RWPE1 (cell line): ENCODE data around the gene PRKCH.
"Not testable (repeated sequence)": the region's sequence is repeated elsewhere in the genome, so short reads cannot be mapped to it uniquely, and the experiment has no call there.

Experiments
- CTCF ChIA-PET: fragments of 350-600 bp; sonication (Branson Sonifier 250); formaldehyde crosslinking; extraction: SDS; loops from one replicate; lab custom pipeline; 2021; lab: Yijun Ruan, JAX
- POLR2A ChIA-PET: fragments of 400-600 bp; formaldehyde crosslinking; extraction: SDS; loops from one replicate; lab custom pipeline; 2020; ENCODE audit warnings: antibody characterized with exemption; ENCODE audit not compliant: low non-redundant PET; lab: Yijun Ruan, JAX
- DNase-seq: peaks from one replicate; pipeline ENCODE4 v3.0.0; 2012; ENCODE audit warnings: low spot score
- H3K27ac ChIP-seq: fragments of 450-650 bp; 2 replicates; pipeline ENCODE4 v1.5.1; 2017
- TF ChIP-seq, protein P1 (sequence below): fragments of 450-650 bp; conservative IDR thresholded peaks from 2 replicates; pipeline ENCODE4 v1.5.1; 2017; ENCODE audit warnings: low read depth, mild to moderate bottlenecking

PRKCH gene

GRCh38 chr14:61408498-61408897 is 87.1 kb downstream of the PRKCH start:
- TF ChIP-seq, protein P1, sequence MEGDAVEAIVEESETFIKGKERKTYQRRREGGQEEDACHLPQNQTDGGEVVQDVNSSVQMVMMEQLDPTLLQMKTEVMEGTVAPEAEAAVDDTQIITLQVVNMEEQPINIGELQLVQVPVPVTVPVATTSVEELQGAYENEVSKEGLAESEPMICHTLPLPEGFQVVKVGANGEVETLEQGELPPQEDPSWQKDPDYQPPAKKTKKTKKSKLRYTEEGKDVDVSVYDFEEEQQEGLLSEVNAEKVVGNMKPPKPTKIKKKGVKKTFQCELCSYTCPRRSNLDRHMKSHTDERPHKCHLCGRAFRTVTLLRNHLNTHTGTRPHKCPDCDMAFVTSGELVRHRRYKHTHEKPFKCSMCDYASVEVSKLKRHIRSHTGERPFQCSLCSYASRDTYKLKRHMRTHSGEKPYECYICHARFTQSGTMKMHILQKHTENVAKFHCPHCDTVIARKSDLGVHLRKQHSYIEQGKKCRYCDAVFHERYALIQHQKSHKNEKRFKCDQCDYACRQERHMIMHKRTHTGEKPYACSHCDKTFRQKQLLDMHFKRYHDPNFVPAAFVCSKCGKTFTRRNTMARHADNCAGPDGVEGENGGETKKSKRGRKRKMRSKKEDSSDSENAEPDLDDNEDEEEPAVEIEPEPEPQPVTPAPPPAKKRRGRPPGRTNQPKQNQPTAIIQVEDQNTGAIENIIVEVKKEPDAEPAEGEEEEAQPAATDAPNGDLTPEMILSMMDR, result no peak
- ChIA-PET POLR2A (no interaction called here), CTCF (interaction anchor here (0.5 kb wide), 1 partner anchor 322 kb away, joined by 3 read pairs; no protein-coding TSS in a partner anchor)
- H3K27ac ChIP-seq, result no peak overlapping the region
- no peak for DNase-seq

- TF ChIP-seq, protein P1, result no peak
- ChIA-PET CTCF (interaction anchor here (0.6 kb wide), 1 partner anchor 1991 kb away, joined by 3 read pairs; no protein-coding TSS in a partner anchor), POLR2A (no interaction called here)
- no peak overlapping the region for H3K27ac ChIP-seq
- no peak for DNase-seq
Observed at GRCh38 chr14:61409782-61410181, 88.4 kb downstream of the PRKCH start.

- CTCF ChIA-PET, DNase-seq, POLR2A ChIA-PET, H3K27ac ChIP-seq: not testable (repeated sequence)
Observed at GRCh38 chr14:61415934-61416333, 94.6 kb downstream of the PRKCH start.

- no peak overlapping the region for H3K27ac ChIP-seq
- ChIA-PET CTCF (no interaction called here), POLR2A (no interaction called here)
- no peak for DNase-seq
- TF ChIP-seq, protein P1, result no peak
Observed at GRCh38 chr14:61416591-61416990, 95.2 kb downstream of the PRKCH start.

GRCh38 chr14:61417141-61417540 is 95.8 kb downstream of the PRKCH start:
- TF ChIP-seq, protein P1, result no peak
- ChIA-PET CTCF (no interaction called here), POLR2A (no interaction called here)
- H3K27ac ChIP-seq, result no peak overlapping the region
- DNase-seq, result no peak

DNA sequence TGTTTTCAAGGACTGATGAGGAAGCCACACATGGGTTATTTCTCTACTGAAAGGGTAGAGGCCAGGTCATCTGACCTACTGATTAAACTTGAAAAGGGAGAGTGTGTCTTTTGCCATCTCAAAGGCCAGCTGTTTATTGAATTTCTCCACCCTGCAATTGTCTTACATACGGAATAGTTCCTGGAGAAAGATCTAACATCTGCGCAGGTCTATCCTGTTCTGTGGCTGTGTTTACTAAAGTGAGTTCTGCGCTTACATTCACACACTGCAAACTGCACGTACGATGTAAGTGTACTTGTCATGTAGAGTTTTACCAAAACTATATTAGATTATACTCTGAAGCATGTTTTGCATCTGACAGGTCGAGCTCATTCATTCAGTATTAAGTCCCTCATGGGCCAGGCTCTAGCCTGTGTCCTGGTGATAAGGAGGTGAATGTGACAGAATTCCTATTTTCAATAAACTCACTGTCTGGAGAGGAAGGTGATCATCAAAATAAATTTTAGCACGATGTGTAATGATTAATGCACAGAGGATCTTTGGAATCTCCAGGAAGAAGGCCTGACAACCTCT is 96.6 kb downstream of the PRKCH start:
- POLR2A ChIA-PET, result no interaction called here
- CTCF ChIA-PET, result no interaction called here
- no peak overlapping the region for H3K27ac ChIP-seq
- no peak for DNase-seq
- TF ChIP-seq, protein P1, result no peak

- no peak overlapping the region for H3K27ac ChIP-seq
- CTCF ChIA-PET, result no interaction called here
- POLR2A ChIA-PET, result no interaction called here
- DNase-seq, result no peak
- TF ChIP-seq, protein P1, result no peak
Observed at GRCh38 chr14:61418746-61419145, 97.4 kb downstream of the PRKCH start.
